ENCODE results near the gene INTS4. TPM values are rescaled to one million over a fixed set of nuclear protein-coding genes. Genes with fewer than 3 reads are reported as not detected.
A peak's percentile ranks its signal among the peaks of the same experiment; 100 is the strongest.
"Not testable (repeated sequence)": the region's sequence is repeated elsewhere in the genome, so short reads cannot be mapped to it uniquely, and the experiment has no call there.

Gene INTS4
- total and polyA plus RNA-seq, 2 of the 4 experiments (the other 2 are of a cell fraction) = 24.0 to 52.5 TPM

DNA sequence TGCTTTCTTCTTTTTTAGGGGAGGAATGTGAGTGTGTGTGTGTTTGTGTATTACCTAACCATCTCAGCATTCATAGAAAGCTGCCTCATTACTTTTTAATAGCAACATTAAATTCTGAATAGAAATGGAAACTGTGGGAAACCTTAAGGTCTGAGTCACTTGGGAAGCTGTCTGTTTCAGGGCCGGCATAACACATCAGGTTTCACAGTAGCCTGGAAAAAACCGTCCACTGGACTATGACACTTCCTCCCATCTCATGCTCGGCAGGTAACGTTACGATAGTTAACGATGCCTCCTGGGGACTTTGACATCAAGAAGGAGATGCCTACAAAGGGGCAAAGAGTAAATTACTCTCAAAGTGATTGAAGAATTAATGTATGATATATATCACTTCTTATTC lies 83.6 kb downstream of the INTS4 start:
- in situ Hi-C loops (cut with MboI; ENCODE audit: low sequenced_read_pairs); H2BK15ac ChIP-seq (ENCODE audit: low read depth, low read length); H2AFZ ChIP-seq (replicated peaks; ENCODE audit: low read length, poor library complexity); H3K36me3 ChIP-seq (ENCODE audit: control insufficient read depth, insufficient read depth, low read length); CTCF ChIA-PET; H3K27ac ChIP-seq (ENCODE audit: insufficient read depth, low read length); H3K27me3 ChIP-seq (ENCODE audit: control insufficient read depth, insufficient read depth, low read length); H2AK9ac ChIP-seq (replicated peaks; ENCODE audit: low read depth, low read length, poor library complexity); dilution Hi-C loops (cut with HindIII; ENCODE audit: low sequenced_read_pairs, unreplicated experiment); H4K5ac ChIP-seq (ENCODE audit: low read depth, low read length); H3K4me3 ChIP-seq (ENCODE audit: insufficient read depth, low read depth, low read length); H3K4me2 ChIP-seq (ENCODE audit: low read depth, low read length); intact Hi-C loops (cut with micrococcal nuclease); H4K8ac ChIP-seq (ENCODE audit: low read depth in 2 of 2, low read length in 2 of 2); BruUV-seq (replicated peaks); H3K56ac ChIP-seq (ENCODE audit: extremely low read depth, insufficient read depth, low read length); H2BK20ac ChIP-seq (ENCODE audit: low read depth, low read length); H3K9me3 ChIP-seq (ENCODE audit: control insufficient read depth, insufficient read depth, low read length); H3K9ac ChIP-seq (ENCODE audit: low read depth, low read length); H4K91ac ChIP-seq (ENCODE audit: insufficient read depth, low read depth, low read length); H3K14ac ChIP-seq (replicated peaks; ENCODE audit: low read depth, low read length); H3K18ac ChIP-seq (ENCODE audit: low read depth, low read length); H2BK120ac ChIP-seq (ENCODE audit: low read depth, low read length); POLR2A ChIA-PET (ENCODE audit: unreplicated experiment); H2BK5ac ChIP-seq (ENCODE audit: low read depth, low read length, poor library complexity, severe bottlenecking); H3K23ac ChIP-seq (ENCODE audit: low read depth, low read length): not testable (repeated sequence)
- DNase-seq (peak; percentile 69), ATAC-seq (ENCODE audit: low read depth) (peak; percentile 25)
- Histone ChIP-seq H3K4ac (ENCODE audit: low read depth, low read length) (0 out of 2 replicates have a peak overlapping the region, but pooled peaks have one; percentile 64), H3K4me1 (ENCODE audit: control insufficient read depth, insufficient read depth, low read length) (peaks cover 15% of the 10 kb centered on the region), H3K79me1 (ENCODE audit: low read depth in 1 of 2, low read length in 2 of 2) (peaks cover 2 to 11% of the 10 kb centered on the region in 2 experiments; a peak in 3 of 4 replicates), H3K9me1 (ENCODE audit: insufficient read depth, low read length) (peaks cover 14% of the 10 kb centered on the region; the same call in 1 of the 2 replicates), H2AK5ac (ENCODE audit: low read depth, low read length) (peak overlapping the region; percentile 20; the same call in 1 of the 2 replicates), H4K20me1 (ENCODE audit: insufficient read depth, low read length) (peaks cover 10% of the 10 kb centered on the region; the same call in 1 of the 2 replicates)
- no CpG with 5 or more reads among the region's 6 CpGs for WGBS, 2 experiments (ENCODE audit: extremely low coverage in 2 of 2, insufficient read length in 1 of 2)

Measured in IMR-90 (cell line).